GM19351 (cell line): ENCODE measurements around the gene ZC2HC1B.
"Not testable (repeated sequence)": the region's sequence is repeated elsewhere in the genome, so short reads cannot be mapped to it uniquely, and the experiment has no call there.

Experiments used
- ATAC-seq: cut with Tn5 transposase; IDR thresholded peaks from one replicate; pipeline ENCODE4 v1.9.1; 2021; ENCODE audit warnings: mild to moderate bottlenecking, moderate library complexity; ENCODE audit not compliant: unreplicated experiment

Gene ZC2HC1B, protein sequence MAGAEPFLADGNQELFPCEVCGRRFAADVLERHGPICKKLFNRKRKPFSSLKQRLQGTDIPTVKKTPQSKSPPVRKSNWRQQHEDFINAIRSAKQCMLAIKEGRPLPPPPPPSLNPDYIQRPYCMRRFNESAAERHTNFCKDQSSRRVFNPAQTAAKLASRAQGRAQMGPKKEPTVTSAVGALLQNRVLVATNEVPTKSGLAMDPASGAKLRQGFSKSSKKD

DNA sequence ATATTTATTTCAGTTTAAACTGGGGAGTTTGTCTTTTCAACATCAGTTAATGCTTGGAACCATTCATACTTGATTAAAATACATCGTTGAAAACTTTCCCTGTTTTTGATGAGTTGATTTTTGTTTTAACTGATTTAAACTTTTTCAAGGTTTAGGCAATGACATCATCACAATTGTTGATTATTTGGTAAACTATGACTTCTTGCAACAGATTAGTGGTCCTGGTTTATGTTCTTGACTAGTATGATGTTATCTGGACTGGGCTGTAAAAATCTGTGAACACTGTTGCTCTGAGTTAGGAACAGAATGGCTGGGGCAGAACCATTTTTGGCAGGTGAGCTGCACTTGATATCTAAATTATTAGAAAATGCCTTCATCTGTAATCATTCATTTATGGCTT, at the start of gene ZC2HC1B:
ZC2HC1B (plus strand) TSS at position 241 of the 400 bp plus-strand sequence; CDS start at position 307, 66 bp downstream.
- ATAC-seq = no peak

DNA sequence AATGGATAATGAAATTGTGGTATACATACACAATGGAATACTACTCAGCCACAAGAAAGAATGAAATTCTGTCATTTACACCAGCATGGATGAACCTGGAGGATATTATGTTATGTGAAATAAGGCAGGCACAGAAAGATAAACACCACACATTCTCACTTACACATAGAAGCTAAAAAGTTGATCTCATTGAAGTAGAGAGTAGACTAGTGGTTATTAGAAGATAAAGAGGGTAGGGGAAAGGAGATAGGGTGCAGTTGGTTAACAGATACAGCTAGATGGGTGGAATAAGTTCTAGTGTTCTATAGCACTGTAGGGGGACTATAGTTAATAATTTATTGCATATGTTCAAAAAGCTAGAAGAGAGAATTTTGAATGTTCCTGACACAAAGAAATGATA, 46.7 kb upstream of the ZC2HC1B start:
- no peak for ATAC-seq

DNA sequence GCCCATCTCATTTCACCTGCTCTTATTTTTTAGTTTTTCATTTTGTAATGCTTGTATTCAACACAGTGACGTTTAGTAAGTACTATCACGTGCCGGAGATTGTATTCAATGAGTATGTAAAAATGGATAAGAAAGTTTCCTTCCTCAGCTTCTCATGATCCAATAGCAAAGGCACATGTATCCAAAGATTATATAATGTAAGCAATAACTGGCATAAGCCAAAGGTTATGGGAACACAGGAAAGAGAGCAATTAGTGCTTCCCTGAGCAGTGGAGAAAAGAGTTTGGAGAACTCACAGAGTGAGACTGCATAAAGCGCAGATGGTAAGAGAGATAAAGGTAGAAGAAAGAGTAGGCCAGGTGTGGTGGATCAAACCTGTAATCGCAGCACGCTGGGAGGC, 42.9 kb upstream of the ZC2HC1B start:
- no peak for ATAC-seq

DNA sequence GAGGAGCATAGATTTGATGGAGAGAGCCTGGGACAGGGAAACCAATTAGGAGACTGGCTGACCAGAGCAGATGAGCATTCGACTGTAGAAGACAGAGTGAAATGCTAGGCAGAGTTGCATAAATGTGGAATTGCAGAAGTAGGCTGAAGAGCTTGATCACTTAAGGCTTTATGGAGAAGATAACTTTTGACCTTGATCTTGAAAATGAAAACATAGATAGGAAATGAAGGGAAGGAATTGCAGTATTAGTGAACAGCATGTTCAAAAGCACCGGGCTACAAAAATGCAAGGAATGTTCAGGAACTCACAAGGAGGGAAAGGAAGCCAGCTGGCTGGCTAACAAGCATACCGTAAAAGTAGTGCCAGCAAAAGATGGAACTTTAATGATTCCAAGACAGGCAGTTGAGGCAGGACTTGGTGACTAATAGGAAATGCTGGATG, 41.7 kb upstream of the ZC2HC1B start:
- no peak for ATAC-seq

DNA sequence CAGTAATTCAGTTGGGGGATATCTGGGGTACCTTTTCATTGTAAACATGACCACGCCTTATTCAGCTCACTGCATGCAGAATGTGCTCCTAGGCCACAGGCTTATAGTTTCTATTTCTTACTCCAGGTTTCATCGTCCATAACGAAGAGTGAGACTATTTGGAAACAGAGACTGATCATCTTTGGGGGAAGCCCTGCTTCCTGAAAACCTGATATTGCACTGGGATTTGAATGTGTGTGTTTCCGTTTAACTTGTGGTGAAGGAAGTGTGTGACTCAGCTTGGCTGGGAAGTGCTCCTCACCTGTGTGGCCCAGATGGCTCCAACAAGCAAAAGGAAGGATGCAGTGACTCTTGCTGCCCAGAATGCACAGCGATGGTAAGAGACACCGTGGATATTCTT, 40.7 kb upstream of the ZC2HC1B start:
- ATAC-seq = no peak

DNA sequence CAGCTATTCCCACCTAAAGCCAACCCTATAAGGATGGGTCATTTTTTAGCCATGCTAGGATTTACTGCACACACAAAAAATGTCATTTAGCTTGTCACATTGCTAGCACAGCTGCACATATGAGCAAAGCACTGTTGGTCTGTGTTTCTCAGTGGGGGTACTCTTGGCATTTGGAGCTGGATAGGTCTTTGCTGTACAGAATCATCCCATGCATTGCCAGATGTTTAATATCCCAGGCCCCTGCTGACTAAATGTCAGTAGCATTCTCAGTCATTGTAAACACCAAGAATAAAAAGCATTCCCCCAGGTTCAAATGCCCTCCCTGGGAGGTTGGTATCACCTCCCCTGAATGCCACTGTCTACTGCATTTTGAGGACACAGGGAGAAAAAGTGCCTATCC, 35.7 kb upstream of the ZC2HC1B start:
- no peak for ATAC-seq

DNA sequence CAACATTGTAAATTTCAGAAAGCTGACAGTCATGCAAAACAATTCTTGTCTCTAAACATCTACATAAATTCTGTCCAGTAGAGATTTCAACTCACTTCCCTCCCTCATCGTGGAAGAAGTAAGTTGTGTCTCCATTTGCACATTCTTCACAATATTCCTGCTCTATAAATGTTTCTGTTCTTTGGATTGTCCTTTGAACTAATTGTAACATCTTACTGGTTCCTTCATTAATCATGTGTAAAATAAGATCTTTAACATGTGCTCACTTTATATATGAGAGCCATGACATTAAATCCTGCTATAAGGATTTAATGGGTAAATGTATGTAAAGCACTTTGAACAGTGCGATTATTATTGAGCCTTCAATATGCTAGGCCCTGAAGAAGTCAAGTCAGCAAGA, 28.1 kb upstream of the ZC2HC1B start:
- no peak for ATAC-seq

DNA sequence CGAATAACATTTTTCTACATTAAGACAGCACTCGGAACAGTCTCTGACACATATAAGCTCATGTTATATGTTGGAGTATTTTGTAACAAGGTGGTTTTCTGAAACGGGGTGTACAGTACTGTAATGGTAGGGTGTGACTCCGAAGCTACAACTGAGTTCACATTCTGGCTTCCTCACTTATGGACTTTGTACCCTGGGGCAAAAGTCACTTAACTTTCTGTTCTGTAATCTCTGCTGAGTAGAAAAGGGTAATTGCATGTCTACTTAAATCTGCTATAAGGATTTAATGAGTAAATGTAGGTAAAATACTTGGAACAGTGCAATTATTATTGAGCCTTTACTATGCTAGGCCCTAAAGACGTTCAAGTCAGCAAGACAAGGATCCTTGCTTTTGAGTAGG, 25.9 kb upstream of the ZC2HC1B start:
- ATAC-seq = no peak

DNA sequence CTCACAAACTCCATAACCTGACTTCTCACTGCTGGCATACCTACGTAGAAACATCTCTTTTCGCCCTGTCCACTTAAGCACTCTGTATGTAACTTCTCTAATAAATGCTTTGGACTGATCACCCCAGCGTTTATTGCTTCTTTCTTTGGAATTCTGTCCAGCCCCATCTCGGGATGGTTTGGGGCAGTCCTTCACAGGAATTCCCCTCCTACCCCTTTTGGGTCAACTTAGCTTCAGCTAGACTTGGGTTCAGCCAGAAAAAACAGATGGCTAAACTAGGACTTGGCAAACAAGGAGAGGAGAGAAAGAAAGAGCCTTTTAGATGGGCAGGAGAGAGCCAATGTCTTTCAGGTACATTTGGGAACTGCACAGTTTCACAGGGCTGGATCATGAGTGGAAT, 25.1 kb upstream of the ZC2HC1B start:
- ATAC-seq = no peak

DNA sequence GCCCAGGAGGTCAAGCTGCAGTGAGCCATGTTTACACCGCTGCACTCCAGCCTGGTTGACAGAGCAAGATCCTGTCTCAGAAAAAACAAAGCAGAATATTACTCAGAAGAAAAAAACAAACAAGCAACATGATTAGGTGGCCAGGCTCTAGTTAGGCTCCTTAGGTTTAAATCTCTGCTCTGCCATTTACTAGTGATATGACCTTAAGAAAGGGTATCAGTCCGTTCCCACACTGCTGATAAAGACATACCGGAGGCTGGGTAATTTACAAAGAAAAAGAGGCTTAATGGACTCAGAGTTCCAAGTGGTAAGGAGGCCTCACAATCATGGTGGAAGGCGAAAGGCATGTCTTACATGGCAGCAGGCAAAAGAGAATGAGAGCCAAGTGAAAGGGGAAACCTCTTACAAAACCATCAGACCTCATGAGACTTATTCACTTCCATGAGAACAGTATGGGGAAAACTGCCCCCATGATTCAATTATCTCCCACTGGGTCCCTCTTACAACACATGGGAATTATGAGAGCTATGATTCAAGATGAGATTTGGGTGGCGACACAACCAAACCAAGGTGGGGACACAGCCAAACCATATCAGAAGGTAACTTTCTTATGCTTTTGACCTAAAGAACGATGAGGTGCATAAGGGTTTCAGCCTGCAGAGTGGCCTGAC, 23.5 kb upstream of the ZC2HC1B start:
- ATAC-seq = no peak

DNA sequence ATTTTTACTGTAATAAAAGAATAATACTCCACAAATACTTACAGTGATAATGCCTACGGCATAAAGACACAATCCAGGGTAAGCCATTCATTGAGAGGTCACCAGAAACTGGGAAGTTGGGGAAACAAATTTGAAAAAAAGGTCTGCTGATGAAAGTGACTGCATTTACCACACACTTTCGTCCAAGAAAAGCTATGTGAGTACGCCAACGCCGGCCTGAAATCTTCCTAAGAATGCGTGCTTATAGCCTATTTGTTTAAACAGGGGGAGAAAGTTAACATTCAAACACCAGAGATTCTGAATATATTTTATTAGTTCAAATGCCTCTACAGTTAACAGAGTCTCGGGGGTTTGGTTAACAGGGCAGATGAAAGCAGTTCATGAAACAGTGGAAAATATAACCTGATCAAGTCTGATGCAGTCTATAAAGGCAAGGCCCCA, 21.8 kb upstream of the ZC2HC1B start:
- no peak for ATAC-seq

DNA sequence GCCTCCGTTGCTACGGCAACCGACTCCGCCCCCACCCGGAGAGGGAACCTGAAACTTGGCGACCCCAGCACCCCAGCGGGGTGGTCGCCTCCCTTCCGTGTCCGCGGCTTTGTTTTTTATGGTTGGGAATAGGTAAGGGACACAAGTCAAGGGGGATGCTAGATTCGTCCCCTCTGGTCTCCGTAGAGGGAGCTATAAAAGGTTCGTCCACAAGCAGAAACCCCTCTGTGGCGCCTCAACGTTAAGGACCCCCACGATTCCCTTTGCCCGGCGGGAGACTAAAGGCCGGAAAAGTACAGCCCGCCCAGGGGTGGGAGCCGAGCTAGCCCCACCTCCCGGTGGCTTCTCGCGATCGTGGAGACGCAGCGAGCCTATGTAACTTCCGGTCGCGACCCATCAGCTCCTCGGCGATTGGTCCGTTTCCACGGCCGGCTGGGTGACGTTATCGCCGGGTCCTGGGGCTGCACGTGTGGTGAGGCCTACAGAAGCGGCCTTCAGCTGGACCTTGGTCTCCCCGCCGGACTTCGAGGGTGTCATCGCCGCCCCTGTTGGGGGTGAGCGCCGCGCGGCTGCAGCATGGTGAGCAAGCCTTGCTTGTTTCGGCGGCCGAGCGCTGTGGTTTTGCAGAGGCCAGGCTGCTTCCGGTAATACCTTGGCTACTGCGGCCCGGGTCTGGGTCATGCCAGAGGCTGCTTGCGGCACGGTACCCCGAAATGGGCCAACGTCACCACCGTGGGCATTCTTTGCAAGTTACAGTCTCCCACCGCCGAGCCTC, 21.2 kb upstream of the ZC2HC1B start, which contains the start of gene LTV1:
LTV1 (plus strand) TSS at position 437 of the 775 bp plus-strand sequence; CDS start at position 577, 140 bp downstream.
- ATAC-seq = peak; percentile 100

DNA sequence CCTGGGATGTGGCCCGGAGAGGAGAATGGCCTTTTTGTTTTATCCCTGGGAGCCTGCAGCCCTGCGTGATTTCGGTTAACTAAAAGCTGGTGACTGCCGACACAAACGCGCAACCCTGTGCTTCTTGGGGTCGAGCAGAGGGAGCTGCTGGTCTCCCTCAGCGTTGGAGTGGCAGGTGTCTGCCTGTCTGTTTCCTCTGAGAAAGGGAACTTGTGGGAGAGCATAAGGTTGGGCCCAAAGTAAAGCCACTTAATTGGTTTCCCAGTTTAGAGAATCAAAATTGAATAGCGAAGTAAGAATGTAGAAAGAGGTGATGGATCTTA, 20.6 kb upstream of the ZC2HC1B start:
- peak; percentile 5 for ATAC-seq

DNA sequence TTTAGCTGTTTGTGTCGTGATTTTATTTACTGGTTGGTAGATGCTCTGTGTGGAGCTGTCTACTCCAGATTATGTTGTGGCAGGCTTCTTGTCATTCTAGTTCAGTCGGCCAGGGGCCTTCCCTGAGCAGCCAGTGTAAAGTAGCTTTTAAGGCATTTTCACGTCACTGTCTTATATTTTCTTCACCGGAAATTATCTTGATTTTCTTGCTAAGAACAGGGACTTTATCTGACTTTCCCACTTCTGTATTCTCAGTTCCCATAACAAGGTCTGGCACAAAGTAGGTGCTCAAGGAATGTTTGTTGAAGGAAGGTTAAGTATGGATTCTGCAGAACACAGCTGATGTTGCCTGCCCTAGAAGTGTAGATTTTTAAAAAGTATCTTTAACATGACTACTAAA, 20.3 kb upstream of the ZC2HC1B start:
- ATAC-seq = no peak

DNA sequence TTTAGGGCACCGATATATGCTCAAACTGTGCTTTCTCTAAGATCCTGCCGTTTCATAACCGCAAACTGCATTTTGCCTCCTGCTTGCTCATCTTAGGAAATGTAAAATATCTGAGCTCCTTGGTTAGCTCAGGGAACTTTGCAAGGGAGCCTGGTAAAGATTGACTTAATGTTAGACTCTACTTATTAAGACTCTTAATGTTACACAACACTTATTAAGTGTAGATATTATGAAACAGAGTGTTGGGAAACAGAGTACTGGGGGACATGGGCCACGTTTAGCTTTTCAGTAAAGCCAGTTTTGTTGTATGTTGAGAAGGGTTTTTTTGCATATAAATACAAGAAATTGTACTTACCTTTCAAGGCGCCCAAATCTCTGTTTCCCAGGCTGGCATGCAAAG, 19.2 kb upstream of the ZC2HC1B start:
- no peak for ATAC-seq

DNA sequence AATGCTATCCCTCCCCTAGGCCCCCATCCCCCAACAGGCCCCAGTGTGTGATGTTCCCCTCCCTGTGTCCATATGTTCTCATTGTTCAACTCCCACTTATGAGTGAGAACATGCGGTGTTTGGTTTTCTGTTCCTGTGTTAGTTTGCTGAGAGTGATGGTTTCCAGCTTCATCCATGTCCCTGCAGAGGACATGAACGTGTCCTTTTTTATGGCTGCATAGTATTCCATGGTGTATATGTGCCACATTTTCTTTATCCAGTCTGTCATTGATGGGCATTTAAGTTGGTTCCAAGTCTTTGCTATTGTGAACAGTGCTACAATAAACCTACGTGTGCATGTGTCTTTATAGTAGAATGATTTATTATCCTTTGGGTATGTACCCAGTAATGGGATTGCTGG, 12.6 kb upstream of the ZC2HC1B start:
- not testable (repeated sequence) for ATAC-seq

DNA sequence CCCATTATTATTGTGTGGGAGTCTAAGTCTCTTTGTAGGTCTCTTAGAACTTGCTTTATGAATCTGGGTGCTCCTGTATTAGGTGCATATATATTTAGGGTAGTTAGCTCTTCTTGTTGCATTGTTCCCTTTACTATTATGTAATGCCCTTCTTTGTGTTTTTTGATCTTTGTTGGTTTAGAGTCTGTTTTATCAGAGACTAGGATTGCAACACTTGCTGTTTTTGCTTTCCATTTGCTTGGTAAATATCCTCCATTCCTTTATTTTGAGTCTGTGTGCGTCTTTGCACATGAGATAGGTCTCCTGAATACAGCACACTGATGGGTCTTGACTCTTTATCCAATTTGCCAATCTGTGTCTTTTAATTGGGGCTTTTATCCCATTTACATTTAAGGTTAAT, 9.2 kb upstream of the ZC2HC1B start:
- ATAC-seq = not testable (repeated sequence)

DNA sequence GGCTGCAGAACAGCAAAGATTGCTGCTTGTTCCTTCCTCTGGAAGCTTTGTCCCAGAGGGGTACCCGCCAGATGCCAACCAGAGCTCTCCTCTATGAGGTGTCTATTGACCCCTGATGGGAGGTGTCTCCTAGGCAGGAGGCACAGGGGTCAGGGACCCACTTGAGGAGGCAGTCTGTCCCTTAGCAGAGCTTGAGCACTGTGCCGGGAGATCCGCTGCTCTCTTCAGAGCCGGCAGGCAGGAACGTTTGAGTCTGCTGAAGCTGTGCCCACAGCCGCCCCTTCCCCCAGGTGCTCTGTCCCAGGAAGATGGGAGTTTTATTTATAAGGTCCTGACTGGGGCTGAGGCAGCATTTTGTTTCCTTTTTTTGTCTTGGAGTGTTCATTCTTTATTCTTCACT, 7.5 kb upstream of the ZC2HC1B start:
- ATAC-seq = not testable (repeated sequence)

DNA sequence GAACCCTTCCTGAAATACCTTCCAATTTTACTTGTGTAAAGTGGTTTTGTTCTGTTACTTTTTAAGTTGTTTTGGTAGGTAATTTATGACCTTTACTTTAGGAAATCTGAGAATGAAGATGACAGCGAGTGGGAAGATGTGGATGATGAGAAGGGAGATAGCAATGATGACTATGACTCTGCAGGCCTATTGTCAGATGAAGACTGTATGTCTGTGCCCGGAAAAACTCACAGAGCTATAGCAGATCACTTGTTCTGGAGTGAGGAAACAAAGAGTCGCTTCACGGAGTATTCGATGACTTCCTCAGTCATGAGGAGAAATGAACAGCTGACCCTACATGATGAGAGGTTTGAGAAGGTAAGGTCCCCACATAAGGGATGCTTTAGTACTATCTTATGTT, 6.6 kb upstream of the ZC2HC1B start:
- no peak for ATAC-seq

DNA sequence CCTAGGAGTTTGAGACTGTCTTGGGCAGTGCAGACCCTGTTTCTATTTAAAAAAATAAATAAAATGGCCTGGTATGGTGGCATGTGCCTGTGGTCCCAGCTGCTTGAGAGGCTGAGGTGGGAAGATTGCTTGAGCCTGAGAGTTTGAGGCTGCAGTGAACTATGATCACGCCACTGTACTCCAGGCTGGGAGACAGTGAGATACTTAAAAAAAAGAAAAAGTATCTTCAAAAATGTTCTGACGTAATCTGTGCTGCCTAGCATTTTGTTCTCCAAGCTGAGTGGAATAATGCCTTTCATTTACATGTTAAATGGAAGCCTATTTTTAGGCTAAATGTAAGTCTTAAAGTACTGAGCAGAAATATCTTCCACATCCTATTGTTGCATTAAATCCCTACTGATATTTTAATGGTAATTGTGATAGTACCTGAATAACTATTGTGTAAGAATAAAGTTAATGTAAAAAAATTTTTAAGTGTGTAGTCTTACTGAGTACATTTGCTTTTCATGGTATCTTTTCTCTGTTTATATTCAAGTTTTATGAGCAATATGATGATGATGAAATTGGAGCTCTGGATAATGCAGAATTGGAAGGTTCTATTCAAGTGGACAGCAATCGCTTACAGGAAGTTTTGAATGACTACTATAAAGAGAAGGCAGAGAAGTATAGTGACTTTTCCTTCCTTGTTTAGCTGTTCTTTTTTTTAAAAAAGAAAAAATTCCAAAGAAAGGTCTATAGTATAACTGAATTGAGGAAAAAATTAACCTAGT, 4.2 kb upstream of the ZC2HC1B start:
- no peak for ATAC-seq

DNA sequence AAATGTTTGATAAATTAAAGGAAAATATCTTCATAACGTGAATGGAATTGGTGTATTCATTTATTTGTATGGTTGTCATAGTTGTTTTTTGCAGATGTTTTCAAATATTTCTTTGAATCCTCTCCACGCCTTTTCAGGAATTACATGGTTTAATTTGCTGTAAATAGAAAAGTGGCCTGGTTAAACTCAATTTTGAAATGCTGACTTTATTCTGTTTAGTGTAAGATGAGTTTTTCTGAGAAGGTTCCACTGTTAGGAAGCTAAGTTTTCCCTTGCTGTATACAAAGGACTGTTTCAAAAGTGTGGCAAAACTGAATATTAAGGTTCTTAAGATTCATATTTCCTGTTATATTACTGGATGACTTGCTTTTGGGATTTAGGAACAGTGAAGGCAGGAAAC, 503 bp upstream of the ZC2HC1B start:
- no peak for ATAC-seq
